Naive thymus-derived CD4-positive, alpha-beta T cell (primary cell): ENCODE measurements around the gene AKR1C4. TPM values are rescaled to one million over a fixed set of nuclear protein-coding genes. Genes with fewer than 3 reads are reported as not detected.
"Not testable (repeated sequence)": the region's sequence is repeated elsewhere in the genome, so short reads cannot be mapped to it uniquely, and the experiment has no call there.

Experiments
- ATAC-seq: fragments of 150-1000 bp; cut with Tn5 transposase; 2 replicates; pipeline ENCODE4 v1.10.0; 2021; ENCODE audit warnings: mild to moderate bottlenecking, moderate library complexity
- CTCF ChIA-PET: fragments of 350-600 bp; sonication (Branson Sonifier 250); formaldehyde crosslinking; loops from one replicate; lab custom pipeline; 2021; ENCODE audit warnings: antibody characterized with exemption; lab: Charles Lee
- POLR2A ChIA-PET: fragments of 350-600 bp; sonication (Branson Sonifier 250); formaldehyde crosslinking; loops from one replicate; lab custom pipeline; 2021; ENCODE audit warnings: antibody characterized with exemption, inconsistent platforms; lab: Charles Lee
- DNase-seq, 9 donors: peaks; one replicate each; pipeline versions ENCODE4 v3.0.0 to v3.0.0-alpha.2; 2020 to 2022; ENCODE audit warnings: mixed read lengths in 1 of 9
- H3K27ac ChIP-seq: one replicate; pipeline ENCODE4 v1.7.0; 2013; ENCODE audit warnings: mild to moderate bottlenecking, low read depth, low read length, moderate library complexity
- H3K27me3 ChIP-seq, 2 donors: one replicate each; pipeline ENCODE4 v1.7.0; 2013; ENCODE audit warnings: low read length in 2 of 2, mild to moderate bottlenecking in 2 of 2, moderate library complexity in 2 of 2; ENCODE audit not compliant: control insufficient read depth in 2 of 2, insufficient read depth in 2 of 2
- H3K36me3 ChIP-seq, 3 experiments: 1 replicate in 2 of 3; 2 replicates in 1 of 3; pipeline ENCODE4 v1.7.0; 2013; ENCODE audit warnings: low read length in 3 of 3, mild to moderate bottlenecking in 3 of 3, moderate library complexity in 1 of 3; ENCODE audit not compliant: insufficient read depth in 3 of 3, control insufficient read depth in 2 of 3
- H3K4me1 ChIP-seq, 2 donors: one replicate each; pipeline ENCODE4 v1.7.0; 2013; ENCODE audit warnings: low read length in 2 of 2, mild to moderate bottlenecking in 2 of 2, moderate library complexity in 1 of 2; ENCODE audit not compliant: control insufficient read depth in 2 of 2, insufficient read depth in 2 of 2
- H3K4me3 ChIP-seq: 2 replicates; pipeline ENCODE4 v1.7.0; 2013; ENCODE audit warnings: mild to moderate bottlenecking, low read length
- H3K9me3 ChIP-seq, 3 experiments: 1 replicate in 2 of 3; 2 replicates in 1 of 3; pipeline ENCODE4 v1.7.0; 2013; ENCODE audit warnings: low read length in 3 of 3; ENCODE audit not compliant: control insufficient read depth in 2 of 3
- H3K27ac Mint-ChIP-seq, 9 donors: one replicate each; pipeline ENCODE4 v1.8.0; 2020 to 2022; ENCODE audit warnings: mixed read lengths in 9 of 9, mild to moderate bottlenecking in 8 of 9, moderate library complexity in 5 of 9, inconsistent platforms in 2 of 9
- H3K27me3 Mint-ChIP-seq, 5 donors: one replicate each; pipeline ENCODE4 v1.8.0; 2021 to 2022; ENCODE audit warnings: mixed read lengths in 5 of 5, mild to moderate bottlenecking in 1 of 5
- H3K36me3 Mint-ChIP-seq, 5 donors: one replicate each; pipeline ENCODE4 v1.8.0; 2020 to 2022; ENCODE audit warnings: mixed read lengths in 5 of 5, mild to moderate bottlenecking in 3 of 5, inconsistent platforms in 1 of 5
- H3K4me1 Mint-ChIP-seq, 7 donors: one replicate each; pipeline ENCODE4 v1.8.0; 2020 to 2022; ENCODE audit warnings: mixed read lengths in 7 of 7, mild to moderate bottlenecking in 3 of 7, inconsistent platforms in 1 of 7
- H3K4me3 Mint-ChIP-seq, 10 donors: one replicate each; pipeline ENCODE4 v1.8.0; 2020 to 2022; ENCODE audit warnings: mild to moderate bottlenecking in 10 of 10, mixed read lengths in 10 of 10, moderate library complexity in 6 of 10, inconsistent platforms in 2 of 10
- H3K9me3 Mint-ChIP-seq, 11 donors: one replicate each; pipeline ENCODE4 v1.8.0; 2020 to 2022; ENCODE audit warnings: mixed read lengths in 11 of 11, mild to moderate bottlenecking in 4 of 11, inconsistent platforms in 1 of 11, moderate library complexity in 1 of 11
- intact Hi-C, 2 donors: fragments of 100-400 bp; cut with micrococcal nuclease; formaldehyde crosslinking; loops; one replicate each; pipeline ENCODE4 v1.15.1; 2023
- polyA plus RNA-seq, 2 donors: library from polyadenylated mRNA; unstranded; fragments of 300-500 nt; fragmentation: Illumina TruSeq; gene quantifications; one replicate each; pipeline ENCODE4 v1.2.3, GENCODE V29; 2021
- total RNA-seq, 6 experiments: library from RNA in 5 of 6; stranded (reverse) in 5 of 6; gene quantifications; 1 replicate in 5 of 6; 2 replicates in 1 of 6; pipeline ENCODE4 v1.2.3 and lab custom pipeline; 2021 to 2026

AKR1C4 gene
- total and polyA plus RNA-seq, 7 experiments from 2014 or later, result not detected

DNA sequence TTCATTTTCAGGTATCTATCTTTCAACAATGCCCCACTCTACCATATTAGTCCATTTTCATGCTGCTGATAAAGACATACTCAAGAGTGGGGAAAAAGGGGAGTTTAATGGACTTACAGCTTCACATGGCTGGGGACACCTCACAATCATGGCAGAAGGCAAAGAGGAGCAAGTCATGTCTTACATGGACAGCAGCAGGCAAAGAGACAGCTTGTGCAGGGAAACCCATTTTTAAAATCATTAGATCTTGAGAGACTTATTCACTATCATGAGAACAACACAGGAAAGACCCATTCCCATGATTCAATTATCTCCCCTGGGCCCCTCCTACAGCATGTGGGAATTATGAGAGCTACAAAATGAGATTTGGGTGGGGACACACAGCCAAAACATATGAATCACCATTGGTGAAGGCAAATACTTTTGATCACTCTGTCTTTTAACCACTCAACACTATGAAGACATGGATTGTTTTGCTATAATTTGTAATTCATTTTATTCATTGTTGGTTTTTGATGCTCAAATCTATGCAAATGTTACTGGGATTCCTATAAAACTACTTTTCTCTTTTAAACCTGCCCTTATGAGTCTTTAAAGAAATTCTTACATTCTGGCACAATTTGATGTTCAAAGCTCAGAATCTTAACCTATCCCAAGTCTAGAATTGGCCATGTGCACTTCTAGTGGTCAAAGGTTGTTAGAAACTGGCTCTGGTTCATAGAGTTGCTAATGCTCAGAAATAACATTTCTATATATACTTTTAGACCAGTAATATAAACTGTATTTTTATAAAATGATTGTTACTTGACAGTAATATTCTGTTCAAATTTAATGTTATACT is 15.3 kb downstream of the AKR1C4 start:
- intact Hi-C loops, result loop anchor here in 1 of 2 donors (5.0 kb wide), 1 partner anchor 70 kb away; no protein-coding TSS in a partner anchor

DNA sequence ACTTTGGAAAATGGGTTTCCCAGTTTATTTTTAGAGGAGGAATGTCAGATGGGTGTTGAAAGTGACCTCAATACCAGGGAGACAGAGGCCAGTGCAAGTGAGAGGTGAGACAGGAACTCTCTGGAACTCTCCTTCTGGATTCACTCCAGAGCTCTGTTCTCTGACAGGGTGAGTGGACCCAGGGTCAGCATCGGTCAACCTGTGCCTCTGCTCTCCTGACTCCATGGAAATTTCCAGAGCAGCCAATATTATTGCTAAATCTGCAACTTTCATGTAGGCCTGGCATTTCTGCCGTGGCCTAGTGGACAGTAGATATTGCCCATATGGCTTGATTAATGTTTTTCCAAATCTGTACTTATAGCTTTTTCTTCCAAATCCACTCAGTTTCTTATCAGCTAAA is 20.2 kb downstream of the AKR1C4 start:
- ChIA-PET POLR2A (no interaction called here), CTCF (no interaction called here)
- no peaks in the 10 kb centered on the region for H3K4me1 Mint-ChIP-seq
- ATAC-seq, result no peak
- H3K27ac ChIP-seq, result no peak overlapping the region
- no peak overlapping the region for H3K4me3 ChIP-seq
- H3K4me3 Mint-ChIP-seq, result no peak overlapping the region
- no peaks in the 10 kb centered on the region for H3K9me3 ChIP-seq
- H3K27me3 ChIP-seq, result no peaks in the 10 kb centered on the region
- no peaks in the 10 kb centered on the region for H3K4me1 ChIP-seq
- H3K36me3 Mint-ChIP-seq, result peaks cover 0 to 11% (median under 1%) of the 10 kb centered on the region in 5 donors
- intact Hi-C loops, result no loop called here
- no peak overlapping the region for H3K27ac Mint-ChIP-seq
- no peak for DNase-seq
- no peaks in the 10 kb centered on the region for H3K36me3 ChIP-seq
- peaks cover 0 to 29% (median 0%) of the 10 kb centered on the region in 5 donors for H3K27me3 Mint-ChIP-seq
- peaks cover 0 to 20% (median 2%) of the 10 kb centered on the region in 11 donors for H3K9me3 Mint-ChIP-seq

More for the DNA sequence above, 15.3 kb downstream of the AKR1C4 start:
- Histone ChIP-seq H3K27me3 (no peaks in the 10 kb centered on the region), H3K36me3 (no peaks in the 10 kb centered on the region), H3K4me3 (no peak overlapping the region), H3K27ac (no peak overlapping the region), H3K9me3 (no peaks in the 10 kb centered on the region), H3K4me1 (no peaks in the 10 kb centered on the region)
- ATAC-seq, result no peak
- H3K4me3 Mint-ChIP-seq, result no peak overlapping the region
- no peak for DNase-seq
- H3K27ac Mint-ChIP-seq, result no peak overlapping the region
- H3K4me1 Mint-ChIP-seq, result peaks cover 0 to 3% (median 1%) of the 10 kb centered on the region in 7 donors
- peaks cover 1 to 25% (median 6%) of the 10 kb centered on the region in 11 donors for H3K9me3 Mint-ChIP-seq
- peaks cover 0 to 38% (median 0%) of the 10 kb centered on the region in 5 donors for H3K27me3 Mint-ChIP-seq
- CTCF ChIA-PET, result no interaction called here
- POLR2A ChIA-PET, result interaction anchor here (0.7 to 0.8 kb wide), 2 partner anchors 12 to 170 kb away, joined by 3 read pairs; no protein-coding TSS in a partner anchor
- peaks cover 0 to 8% (median 5%) of the 10 kb centered on the region in 5 donors for H3K36me3 Mint-ChIP-seq

DNA sequence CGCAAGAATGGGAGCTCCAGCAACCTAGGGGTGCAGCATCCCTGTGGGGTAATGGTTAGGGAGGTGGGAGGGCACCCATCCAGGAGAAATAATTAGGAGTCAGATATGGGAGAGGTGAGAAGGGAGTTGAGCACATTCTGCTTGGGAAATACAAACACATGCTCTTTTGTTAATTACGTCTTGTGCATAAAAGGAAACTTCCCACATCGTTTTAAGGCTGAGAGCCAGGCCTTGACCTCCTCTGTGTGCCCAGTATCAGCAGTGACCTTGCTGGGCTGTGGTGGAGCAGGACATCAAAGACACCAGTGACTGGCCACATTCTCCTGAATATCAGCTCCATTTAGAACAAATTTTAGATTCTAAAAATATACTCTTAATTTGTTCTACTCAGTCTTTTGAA is 22.6 kb downstream of the AKR1C4 start:
- Histone ChIP-seq H3K9me3 (no peaks in the 10 kb centered on the region), H3K27me3 (no peaks in the 10 kb centered on the region), H3K27ac (no peak overlapping the region), H3K36me3 (no peaks in the 10 kb centered on the region), H3K4me3 (no peak overlapping the region), H3K4me1 (no peaks in the 10 kb centered on the region)
- ATAC-seq (no peak), DNase-seq (no peak)
- H3K4me3 Mint-ChIP-seq, result no peak overlapping the region
- peaks cover 0 to 15% (median 5%) of the 10 kb centered on the region in 5 donors for H3K36me3 Mint-ChIP-seq
- intact Hi-C loops, result no loop called here
- CTCF ChIA-PET, result no interaction called here
- H3K9me3 Mint-ChIP-seq, result peaks cover 0 to 20% (median 6%) of the 10 kb centered on the region in 11 donors
- no peaks in the 10 kb centered on the region for H3K4me1 Mint-ChIP-seq
- peaks cover 0 to 29% (median 0%) of the 10 kb centered on the region in 5 donors for H3K27me3 Mint-ChIP-seq
- POLR2A ChIA-PET, result no interaction called here
- no peak overlapping the region for H3K27ac Mint-ChIP-seq

DNA sequence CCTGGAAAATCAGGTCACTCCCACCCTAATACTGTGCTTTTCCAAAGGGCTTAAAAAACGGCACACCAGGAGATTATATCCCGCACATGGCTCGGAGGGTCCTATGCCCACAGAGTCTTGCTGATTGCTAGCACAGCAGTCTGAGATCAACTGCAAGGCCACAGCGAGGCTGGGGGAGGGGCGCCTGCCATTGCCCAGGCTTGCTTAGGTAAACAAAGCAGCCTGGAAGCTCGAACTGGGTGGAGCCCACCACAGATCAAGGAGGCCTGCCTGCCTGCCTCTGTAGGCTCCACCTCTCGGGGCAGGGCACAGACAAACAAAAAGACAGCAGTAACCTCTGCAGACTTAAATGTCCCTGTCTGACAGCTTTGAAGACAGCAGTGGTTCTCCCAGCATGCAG is 26.3 kb downstream of the AKR1C4 start:
- peaks cover 0 to 13% (median 1%) of the 10 kb centered on the region in 11 donors for H3K9me3 Mint-ChIP-seq
- H3K27ac ChIP-seq, H3K27me3 Mint-ChIP-seq, H3K4me3 Mint-ChIP-seq, CTCF ChIA-PET, POLR2A ChIA-PET, H3K4me3 ChIP-seq, H3K9me3 ChIP-seq, DNase-seq, H3K27me3 ChIP-seq, H3K4me1 ChIP-seq, intact Hi-C loops, ATAC-seq, H3K27ac Mint-ChIP-seq, H3K4me1 Mint-ChIP-seq, H3K36me3 ChIP-seq: not testable (repeated sequence)
- peaks cover 0 to 16% (median 5%) of the 10 kb centered on the region in 5 donors for H3K36me3 Mint-ChIP-seq

DNA sequence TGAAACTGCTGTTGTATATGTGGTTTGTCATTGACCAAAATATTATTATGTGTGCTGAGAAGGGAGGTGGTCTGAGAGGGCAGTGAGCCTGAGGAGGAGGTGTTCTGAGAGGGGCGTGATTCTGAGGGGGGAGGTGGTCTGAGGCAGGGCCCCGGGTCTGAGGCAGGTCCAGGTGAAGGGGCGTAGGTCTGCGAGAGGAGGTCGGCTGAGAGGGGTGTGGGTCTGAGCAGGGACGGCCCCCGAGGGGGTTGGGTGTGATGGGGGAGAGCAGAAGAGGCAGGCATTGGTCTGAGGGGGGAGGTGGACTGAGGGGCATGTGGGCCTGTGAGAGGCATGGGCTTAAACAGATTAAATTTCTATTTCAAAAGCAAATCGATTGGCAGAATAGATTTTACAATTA is 32.4 kb downstream of the AKR1C4 start:
- Mint-ChIP-seq H3K9me3 (peaks cover 0 to 10% (median 1%) of the 10 kb centered on the region in 11 donors), H3K27me3 (peaks cover 0 to 24% (median 0%) of the 10 kb centered on the region in 5 donors), H3K4me1 (no peaks in the 10 kb centered on the region), H3K4me3 (no peak overlapping the region), H3K36me3 (peaks cover 0 to 11% (median 2%) of the 10 kb centered on the region in 5 donors), H3K27ac (no peak overlapping the region)
- CTCF ChIA-PET, result no interaction called here
- Histone ChIP-seq H3K36me3 (no peaks in the 10 kb centered on the region), H3K27me3 (no peaks in the 10 kb centered on the region), H3K27ac (no peak overlapping the region), H3K9me3 (no peaks in the 10 kb centered on the region), H3K4me3 (no peak overlapping the region), H3K4me1 (no peaks in the 10 kb centered on the region)
- POLR2A ChIA-PET, result no interaction called here
- intact Hi-C loops, result no loop called here
- DNase-seq, result no peak
- no peak for ATAC-seq

DNA sequence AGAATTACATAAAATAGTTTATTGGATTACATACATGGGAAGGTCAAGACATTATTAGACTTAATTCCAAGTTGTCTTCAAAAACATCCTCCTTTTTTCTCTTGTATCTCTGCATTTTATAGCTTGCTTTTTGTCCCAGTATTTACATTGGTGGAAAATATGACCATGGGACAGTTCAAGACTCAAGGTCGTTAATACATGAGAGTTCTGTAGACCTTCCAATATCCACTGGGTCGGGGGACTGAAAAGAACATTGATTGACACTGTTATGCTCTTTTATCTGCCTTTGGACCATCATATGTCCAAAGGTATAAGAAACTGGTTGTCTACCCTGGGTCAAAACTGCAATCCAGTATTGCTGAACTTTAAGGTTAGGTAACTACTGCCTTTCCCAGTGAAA is 36.7 kb downstream of the AKR1C4 start:
- ATAC-seq (no peak), DNase-seq (no peak)
- H3K4me1 ChIP-seq, result no peaks in the 10 kb centered on the region
- intact Hi-C loops, result no loop called here
- Mint-ChIP-seq H3K4me3 (no peak overlapping the region), H3K9me3 (peaks cover 6 to 30% (median 16%) of the 10 kb centered on the region in 11 donors), H3K4me1 (no peaks in the 10 kb centered on the region), H3K27me3 (peaks cover 0 to 48% (median 0%) of the 10 kb centered on the region in 5 donors), H3K36me3 (peaks cover 0 to 23% (median 17%) of the 10 kb centered on the region in 5 donors), H3K27ac (no peak overlapping the region)
- H3K27me3 ChIP-seq, result no peaks in the 10 kb centered on the region
- H3K36me3 ChIP-seq, result no peaks in the 10 kb centered on the region
- POLR2A ChIA-PET, result no interaction called here
- H3K27ac ChIP-seq, result no peak overlapping the region
- no peak overlapping the region for H3K4me3 ChIP-seq
- CTCF ChIA-PET, result no interaction called here
- peaks cover 0 to 7% (median 0%) of the 10 kb centered on the region in 3 experiments for H3K9me3 ChIP-seq
